RCC 7860 (cell line): ENCODE results near the gene C3orf52.
A peak's percentile ranks its signal among the peaks of the same experiment; 100 is the strongest.

ENCODE experiments used
- DNase-seq: peaks from one replicate; pipeline ENCODE4 v3.0.0-alpha.2; 2015; ENCODE audit warnings: low spot score
- FAIRE-seq: peaks from 2 replicates; lab custom pipeline; 2012; peaks lifted over from hg19 to GRCh38; lab: Jason Lieb, UNC

C3orf52 gene

GRCh38 chr3:112134335-112135124, 48.3 kb downstream of the C3orf52 start:
- DNase-seq (no peak), FAIRE-seq (no peak)

GRCh38 chr3:112136046-112136445, 49.9 kb downstream of the C3orf52 start:
- no peak for FAIRE-seq
- DNase-seq: no peak

GRCh38 chr3:112136959-112137693, 50.9 kb downstream of the C3orf52 start:
- FAIRE-seq (peak; percentile 40), DNase-seq (no peak)

GRCh38 chr3:112137781-112138180, 51.6 kb downstream of the C3orf52 start:
- FAIRE-seq (no peak), DNase-seq (no peak)

DNA sequence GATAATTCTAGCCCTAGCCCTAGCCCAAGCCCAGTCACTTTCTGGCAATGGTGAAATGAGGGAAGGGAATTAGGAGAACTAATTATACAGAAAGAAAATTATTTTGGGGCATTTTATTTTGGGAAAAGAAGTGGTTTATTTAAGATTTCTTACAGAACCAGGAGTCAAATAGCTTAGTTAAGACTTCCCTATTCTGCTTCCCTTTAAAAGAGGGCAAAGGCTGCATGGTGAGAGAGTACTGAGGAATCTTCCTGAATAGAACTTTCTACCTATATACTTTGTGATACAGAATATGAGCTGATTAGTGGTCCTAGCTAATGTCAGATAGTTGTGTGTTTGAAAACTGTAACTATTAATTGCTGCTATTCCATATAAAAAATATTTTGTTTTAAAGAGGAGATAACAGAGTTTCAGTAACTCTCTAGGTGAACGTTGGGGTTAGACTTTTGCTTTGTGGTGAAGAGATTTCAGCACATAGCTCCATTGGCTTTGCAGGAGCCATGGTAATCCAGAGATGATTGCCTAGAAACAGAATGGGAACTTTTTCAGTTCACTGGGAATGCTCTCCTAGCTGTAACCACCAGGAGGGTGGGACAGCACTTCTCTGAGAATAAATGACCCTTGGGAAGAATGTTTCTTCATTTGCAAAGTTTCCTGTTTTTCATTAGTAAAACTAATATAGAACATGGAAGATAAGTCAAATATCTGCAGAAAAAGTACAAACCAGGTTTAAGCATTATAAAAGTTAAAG, 52.2 kb downstream of the C3orf52 start:
- FAIRE-seq (no peak), DNase-seq (no peak)

DNA sequence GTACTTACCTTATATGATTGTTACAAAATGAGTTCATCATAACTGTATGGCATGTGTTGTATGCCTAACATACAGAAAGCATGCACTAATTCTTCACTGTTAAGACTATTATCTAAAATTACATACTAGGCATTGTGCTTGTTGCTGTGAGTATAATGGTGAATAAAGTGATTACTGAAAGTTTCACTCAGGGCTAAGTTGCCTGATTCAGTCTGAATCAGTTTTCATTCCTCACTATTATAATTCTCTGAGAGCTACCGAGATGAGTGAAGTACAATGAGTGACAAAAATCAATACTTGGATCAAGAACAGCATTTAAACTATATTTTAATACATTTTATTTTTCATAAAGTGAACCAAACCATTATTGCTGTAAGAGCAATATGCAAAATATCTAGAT, 54.4 kb downstream of the C3orf52 start:
- FAIRE-seq: no peak
- no peak for DNase-seq

DNA sequence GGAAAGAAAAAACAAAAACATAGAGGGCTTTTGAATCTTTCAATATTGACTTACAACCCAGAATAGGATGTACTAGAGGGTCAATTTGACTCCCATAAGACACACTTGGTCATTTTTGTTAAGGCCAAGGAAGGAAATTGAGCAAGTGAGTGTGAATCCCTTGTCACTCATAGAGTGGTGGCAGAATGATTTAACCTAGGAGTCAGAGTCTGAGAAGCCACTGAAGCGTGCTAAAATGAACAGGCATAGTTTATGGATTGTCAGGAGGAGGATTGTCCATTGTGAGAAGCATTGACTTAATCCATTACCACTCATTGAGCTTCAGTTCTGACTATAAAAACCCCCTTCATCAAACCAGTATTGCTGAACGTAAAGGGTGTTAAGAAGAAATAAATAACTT, 55.1 kb downstream of the C3orf52 start:
- FAIRE-seq (no peak), DNase-seq (no peak)

GRCh38 chr3:112143251-112143650, 57.1 kb downstream of the C3orf52 start:
- DNase-seq: no peak
- FAIRE-seq: no peak

GRCh38 chr3:112143689-112144088, 57.5 kb downstream of the C3orf52 start:
- FAIRE-seq (no peak), DNase-seq (no peak)

- DNase-seq (no peak), FAIRE-seq (no peak)
Measured at GRCh38 chr3:112149136-112149535, 62.9 kb downstream of the C3orf52 start.

GRCh38 chr3:112167758-112168157, 81.6 kb downstream of the C3orf52 start:
- FAIRE-seq (no peak), DNase-seq (no peak)
